Endodermal cell (in vitro differentiated cells): ENCODE results near the gene SND1. TPM values are rescaled to one million over a fixed set of nuclear protein-coding genes. Genes with fewer than 3 reads are reported as not detected.

Source experiments
- DNase-seq: peaks from one replicate; pipeline ENCODE4 v3.0.0-alpha.2; 2017
- H3K27ac ChIP-seq: 2 replicates; pipeline ENCODE4 v1.5.1; 2013; ENCODE audit warnings: mild to moderate bottlenecking, low read depth, low read length, moderate library complexity
- H3K27me3 ChIP-seq: 2 replicates; pipeline ENCODE4 v1.6.1; 2013; ENCODE audit warnings: mild to moderate bottlenecking, low read length, moderate library complexity; ENCODE audit not compliant: insufficient read depth, control insufficient read depth, poor library complexity, severe bottlenecking
- H3K36me3 ChIP-seq: 2 replicates; pipeline ENCODE4 v1.7.0; 2013; ENCODE audit warnings: mild to moderate bottlenecking, low read length, moderate library complexity; ENCODE audit not compliant: control insufficient read depth, insufficient read depth
- H3K4me1 ChIP-seq: one replicate; pipeline ENCODE4 v1.7.0; 2013; ENCODE audit warnings: low read length; ENCODE audit not compliant: control insufficient read depth, insufficient read depth
- H3K4me3 ChIP-seq: 2 replicates; pipeline ENCODE4 v1.5.1; 2013; ENCODE audit warnings: mild to moderate bottlenecking, low read length, moderate library complexity
- H3K9ac ChIP-seq: 2 replicates; pipeline ENCODE4 v1.6.1; 2013; ENCODE audit warnings: mild to moderate bottlenecking, low read length, moderate library complexity; ENCODE audit not compliant: poor library complexity, severe bottlenecking; ENCODE audit errors: extremely low read depth
- H3K9me3 ChIP-seq: 2 replicates; pipeline ENCODE4 v1.6.1; 2013; ENCODE audit warnings: mild to moderate bottlenecking, low read length, moderate library complexity; ENCODE audit not compliant: control insufficient read depth
- H3K27ac Mint-ChIP-seq: 2 replicates; pipeline ENCODE4 v1.8.0; 2020; ENCODE audit warnings: mixed read lengths
- H3K27me3 Mint-ChIP-seq: 2 replicates; pipeline ENCODE4 v1.8.0; 2021; ENCODE audit warnings: mild to moderate bottlenecking, mixed read lengths; ENCODE audit not compliant: insufficient read depth
- H3K36me3 Mint-ChIP-seq: 2 replicates; pipeline ENCODE4 v1.8.0; 2020; ENCODE audit warnings: low read depth, mixed read lengths
- H3K4me1 Mint-ChIP-seq: 2 replicates; pipeline ENCODE4 v1.8.0; 2020; ENCODE audit warnings: mixed read lengths
- H3K4me3 Mint-ChIP-seq: 2 replicates; pipeline ENCODE4 v1.8.0; 2020; ENCODE audit warnings: mild to moderate bottlenecking, moderate library complexity, mixed read lengths
- H3K9me3 Mint-ChIP-seq: 2 replicates; pipeline ENCODE4 v1.8.0; 2020; ENCODE audit warnings: mild to moderate bottlenecking, mixed read lengths
- CTCF ChIP-seq: fragments of 200-600 bp; sonication (generic); conservative IDR thresholded peaks from 2 replicates; pipeline ENCODE4 v1.5.0; 2021; ENCODE audit warnings: antibody characterized with exemption, mild to moderate bottlenecking
- WGBS, 2 experiments: methylation state at CpG; one replicate each; pipeline versions ENCODE4 v1.1.5 to v1.1.7; 2013; ENCODE audit warnings: missing lambda C conversion rate in 2 of 2, mixed read lengths in 1 of 2; ENCODE audit not compliant: insufficient coverage in 1 of 2, insufficient read length in 1 of 2; 5-methylcytosine and 5-hydroxymethylcytosine counted together
- total RNA-seq, 2 donors: library from RNA; stranded (reverse); fragmentation: NEBNext Ultra II Directional in 1 of 2; extraction: Animal tissue kit (Norgen Biotek cat#: 25700) in 1 of 2; gene quantifications; 2 replicates in 1 of 2; 3 replicates in 1 of 2; pipeline ENCODE4 v1.2.1, GENCODE V29; 2021

Gene SND1
- total RNA-seq, 2 donors from 2014 or later, result 240 to 267 TPM

GRCh38 chr7:127859330-127859729 lies 207.3 kb downstream of the SND1 start:
- WGBS, 2 experiments, result 0% methylated on average over 1 of the region's 1 CpG; no CpG with 5 or more reads in 1 of the 2 experiments
- H3K4me1 Mint-ChIP-seq, result peaks cover 8% of the 10 kb centered on the region

GRCh38 chr7:127862525-127862924 lies 210.5 kb downstream of the SND1 start:
- H3K36me3 ChIP-seq, result peaks cover 32% of the 10 kb centered on the region
- no peak overlapping the region for H3K4me3 ChIP-seq
- WGBS, 2 experiments, result 93 to 95% methylated on average over 5 of the region's 5 CpGs
- no peaks in the 10 kb centered on the region for H3K9me3 Mint-ChIP-seq
- H3K27ac ChIP-seq, result no peak overlapping the region
- no peaks in the 10 kb centered on the region for H3K27me3 ChIP-seq
- H3K36me3 Mint-ChIP-seq, result peaks cover 10% of the 10 kb centered on the region
- no peak for TF ChIP-seq CTCF
- H3K27me3 Mint-ChIP-seq, result no peaks in the 10 kb centered on the region
- peaks cover 20% of the 10 kb centered on the region for H3K4me1 Mint-ChIP-seq
- H3K4me3 Mint-ChIP-seq, result no peak overlapping the region
- no peaks in the 10 kb centered on the region for H3K9me3 ChIP-seq
- H3K27ac Mint-ChIP-seq, result no peak overlapping the region
- H3K9ac ChIP-seq, result no peak overlapping the region
- H3K4me1 ChIP-seq, result no peaks in the 10 kb centered on the region
- no peak for DNase-seq

More at GRCh38 chr7:127859330-127859729, 207.3 kb downstream of the SND1 start:
- Histone ChIP-seq H3K4me3 (no peak overlapping the region), H3K36me3 (peaks cover 21% of the 10 kb centered on the region), H3K4me1 (no peaks in the 10 kb centered on the region), H3K9ac (no peak overlapping the region), H3K27me3 (no peaks in the 10 kb centered on the region), H3K27ac (no peak overlapping the region), H3K9me3 (no peaks in the 10 kb centered on the region)
- DNase-seq, result no peak
- TF ChIP-seq CTCF, result no peak
- peaks cover 13% of the 10 kb centered on the region for H3K36me3 Mint-ChIP-seq
- H3K27me3 Mint-ChIP-seq, result no peaks in the 10 kb centered on the region
- H3K9me3 Mint-ChIP-seq, result no peaks in the 10 kb centered on the region
- no peak overlapping the region for H3K27ac Mint-ChIP-seq
- H3K4me3 Mint-ChIP-seq, result no peak overlapping the region

- H3K4me1 ChIP-seq, result no peaks in the 10 kb centered on the region
- TF ChIP-seq CTCF, result no peak
- no peak overlapping the region for H3K27ac ChIP-seq
- Mint-ChIP-seq H3K4me3 (no peak overlapping the region), H3K27ac (no peak overlapping the region), H3K4me1 (peaks cover 20% of the 10 kb centered on the region), H3K27me3 (no peaks in the 10 kb centered on the region), H3K9me3 (no peaks in the 10 kb centered on the region), H3K36me3 (peaks cover 8% of the 10 kb centered on the region)
- 92 to 97% methylated on average over 2 to 3 of the region's 3 CpGs for WGBS, 2 experiments
- no peak overlapping the region for H3K9ac ChIP-seq
- no peaks in the 10 kb centered on the region for H3K27me3 ChIP-seq
- peaks cover 29% of the 10 kb centered on the region for H3K36me3 ChIP-seq
- H3K4me3 ChIP-seq, result no peak overlapping the region
- DNase-seq, result no peak
- H3K9me3 ChIP-seq, result no peaks in the 10 kb centered on the region
Observed at GRCh38 chr7:127863082-127863481, 211.1 kb downstream of the SND1 start.
